GM18502 (cell line): ENCODE measurements around the gene MESP2.

ENCODE experiments used
- ATAC-seq: cut with Tn5 transposase; IDR thresholded peaks from one replicate; pipeline ENCODE4 v1.9.1; 2021; ENCODE audit warnings: mild to moderate bottlenecking; ENCODE audit not compliant: unreplicated experiment, poor library complexity

The MESP2 gene

DNA sequence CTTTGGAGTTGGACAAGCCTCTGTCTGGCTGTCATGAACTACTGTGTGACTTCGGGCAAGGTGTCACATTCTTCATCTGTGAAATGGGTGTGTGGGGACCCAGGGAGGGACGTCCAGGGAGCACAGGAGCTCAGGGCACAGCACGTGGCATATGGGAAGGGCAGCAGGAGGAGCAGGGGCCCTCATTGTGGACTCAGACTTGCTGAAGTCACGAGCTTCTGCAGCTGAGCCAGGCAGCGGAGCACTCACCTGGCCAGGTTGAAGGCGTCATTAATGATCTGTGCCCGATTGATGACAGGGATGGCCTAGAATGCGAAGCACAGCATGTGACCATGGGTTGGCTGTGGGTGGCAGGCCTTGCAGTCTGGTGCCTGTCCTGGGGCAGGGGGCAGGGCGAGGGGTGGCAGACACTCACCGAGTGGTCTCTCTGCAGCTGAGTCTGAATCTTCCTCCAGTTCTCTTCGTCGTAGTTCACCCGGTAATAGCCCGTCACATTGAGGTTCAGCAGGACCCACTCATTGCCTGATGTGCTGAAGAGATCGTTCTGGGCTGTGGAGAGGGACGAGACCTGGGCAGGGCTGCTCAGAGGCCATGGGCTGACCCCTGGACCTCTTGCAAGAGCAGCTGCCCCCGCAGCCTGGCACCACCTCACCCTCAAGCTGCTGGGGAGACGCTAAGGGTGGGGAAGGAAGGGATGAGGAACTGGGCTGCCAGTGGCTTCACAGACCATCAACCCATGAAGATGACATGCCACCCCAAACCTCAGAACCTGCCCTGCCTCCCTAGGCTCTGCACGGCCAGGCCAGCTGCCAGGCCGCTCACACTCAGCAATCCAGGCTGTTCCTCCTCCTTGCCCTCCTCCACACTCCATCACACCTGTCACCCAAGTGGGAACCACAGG, 23.1 kb downstream of the MESP2 start:
- no peak for ATAC-seq

DNA sequence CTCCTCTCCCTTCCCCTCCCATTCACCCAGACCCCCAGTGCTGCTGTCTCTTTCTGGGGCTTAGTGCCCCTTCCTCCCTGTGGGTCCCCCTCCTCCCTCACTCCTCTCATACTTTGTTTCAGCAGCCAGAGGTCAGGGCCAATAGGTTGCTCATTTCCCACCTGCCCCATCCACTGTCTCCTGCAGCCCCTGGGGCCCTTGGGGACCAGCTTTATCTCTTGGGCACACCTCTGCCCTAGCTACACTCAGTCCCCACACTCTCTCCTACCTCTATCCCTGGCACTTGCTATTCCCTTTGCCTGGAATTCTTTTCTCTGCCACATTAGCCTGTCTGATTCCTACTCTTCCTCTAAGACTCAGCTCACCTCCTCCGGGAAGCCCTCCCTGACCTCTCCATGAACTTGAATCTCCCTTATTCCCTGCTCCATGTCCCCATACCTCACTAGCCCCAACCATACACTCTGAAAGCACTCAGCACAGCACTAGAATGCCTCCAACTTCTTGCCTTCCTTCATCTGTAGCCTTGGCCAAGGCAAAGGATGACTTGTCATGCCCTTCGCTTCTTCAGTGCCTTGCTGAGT, 23.9 kb downstream of the MESP2 start:
- ATAC-seq = no peak

DNA sequence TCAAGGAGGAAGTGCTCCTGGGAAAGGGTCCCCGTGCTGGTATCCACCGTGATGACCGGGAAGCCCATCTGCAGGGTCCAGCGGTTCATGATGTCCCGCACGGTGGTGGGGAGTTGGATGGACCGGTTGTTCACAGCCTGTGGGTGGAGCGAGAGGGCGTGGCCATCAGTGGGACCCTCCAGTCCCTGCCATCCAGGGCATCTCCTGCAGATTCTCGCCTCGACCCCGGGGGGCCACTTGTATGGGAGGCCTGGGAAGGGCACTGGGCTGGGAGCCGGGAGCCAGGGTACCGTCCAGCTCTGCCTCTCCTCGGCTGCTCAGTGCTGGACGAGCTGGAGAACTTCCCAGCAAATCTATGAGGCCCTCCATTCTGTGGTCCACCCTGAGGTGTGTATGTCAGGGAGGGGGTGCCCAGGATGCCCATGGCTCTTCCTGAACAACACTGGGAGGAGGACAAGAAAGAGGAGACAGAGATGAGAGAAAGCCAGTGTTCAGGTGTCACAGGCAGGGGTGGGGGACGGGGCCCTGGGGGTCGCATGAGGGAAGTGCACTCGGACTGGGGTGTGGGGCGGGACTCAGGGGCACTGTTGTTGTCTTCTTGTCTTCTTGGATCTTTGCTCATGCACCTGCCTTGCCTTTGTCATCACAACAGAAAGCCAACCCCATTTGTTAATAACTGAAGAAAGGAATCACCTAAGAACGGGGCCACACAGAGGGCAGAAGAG, 25.5 kb downstream of the MESP2 start:
- ATAC-seq = no peak

GRCh38 chr15:89802231-89802928, 26.2 kb downstream of the MESP2 start:
- ATAC-seq = no peak

GRCh38 chr15:89802986-89803824, 27.1 kb downstream of the MESP2 start:
- ATAC-seq = no peak

DNA sequence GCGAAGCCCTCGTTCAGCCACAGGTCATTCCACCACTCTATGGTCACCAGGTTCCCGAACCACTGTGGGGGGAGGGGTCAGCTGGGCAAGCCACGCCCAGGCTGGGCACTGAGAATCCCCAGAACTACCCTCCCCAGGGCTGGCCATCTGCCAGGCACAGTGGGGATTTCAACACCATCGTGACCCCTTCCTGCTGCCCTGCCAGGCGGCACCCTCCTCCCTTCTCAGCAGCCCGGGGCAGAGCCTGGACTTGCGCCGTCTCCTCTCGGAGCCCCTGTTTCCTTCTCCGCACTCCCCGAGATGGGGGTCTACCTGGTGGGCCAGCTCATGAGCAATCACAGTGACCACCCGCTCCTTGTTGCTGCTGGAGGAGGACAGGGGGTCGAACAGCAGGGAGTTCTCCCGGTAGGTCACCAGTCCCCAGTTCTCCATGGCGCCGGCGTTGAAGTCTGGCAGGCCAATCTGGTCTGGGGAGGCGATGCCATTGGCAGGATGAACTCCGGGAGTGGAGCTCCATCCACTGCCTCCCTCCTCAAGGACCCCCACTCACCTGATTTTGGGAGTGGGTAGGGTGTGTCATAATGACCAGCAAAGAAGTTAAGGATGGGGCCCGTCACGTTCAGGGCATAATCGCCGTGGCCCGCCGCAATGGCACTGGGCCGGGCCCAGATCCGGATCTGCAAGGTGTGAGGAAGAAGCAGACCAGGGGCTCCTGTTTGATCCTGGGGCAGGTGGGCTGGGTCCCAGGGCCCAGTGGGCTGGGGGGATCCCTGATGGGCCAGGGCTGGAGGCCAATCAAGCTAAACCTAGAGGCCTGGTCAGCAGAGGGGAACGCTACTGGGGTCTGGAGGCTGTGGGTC, 28.0 kb downstream of the MESP2 start:
- no peak for ATAC-seq

- ATAC-seq = no peak
Measured at GRCh38 chr15:89805241-89806209, 29.4 kb downstream of the MESP2 start.

DNA sequence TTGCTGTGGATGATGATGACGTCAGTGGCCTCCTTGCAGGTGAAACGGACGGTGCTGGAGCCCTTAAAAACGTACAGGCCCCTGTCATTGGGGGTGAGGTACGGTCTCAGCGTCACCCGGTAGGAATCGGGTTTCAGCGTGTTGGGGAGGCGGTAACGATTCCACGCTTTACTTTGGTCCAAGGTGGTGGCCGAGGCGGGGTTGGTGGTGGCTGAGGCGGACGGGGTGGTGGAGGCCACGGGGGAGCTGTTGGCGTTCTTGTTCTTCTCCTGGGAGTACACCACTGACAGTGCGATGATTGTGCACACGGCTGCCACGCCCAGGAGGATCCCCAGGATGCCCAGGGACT, 30.1 kb downstream of the MESP2 start:
- ATAC-seq = no peak

GRCh38 chr15:89806559-89807550, 30.7 kb downstream of the MESP2 start:
- no peak for ATAC-seq

DNA sequence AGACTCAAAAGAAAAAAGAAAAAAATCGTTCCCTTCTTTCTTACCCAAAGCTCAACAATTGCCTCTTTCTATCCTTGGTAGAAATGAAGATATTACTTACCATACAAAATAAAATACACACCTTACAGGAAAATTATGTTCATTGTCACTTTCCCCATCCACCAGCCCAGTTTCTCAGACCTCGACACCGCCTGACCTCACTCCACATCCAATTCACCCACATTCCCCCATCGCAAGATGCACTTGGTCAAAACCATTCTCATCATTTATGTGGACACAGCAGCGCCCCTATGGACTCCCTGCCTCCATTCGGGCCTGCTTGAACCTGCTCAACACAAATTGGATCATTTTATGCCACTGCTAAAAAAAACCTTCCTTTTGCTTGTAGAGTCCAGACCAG, 31.6 kb downstream of the MESP2 start:
- ATAC-seq = no peak

DNA sequence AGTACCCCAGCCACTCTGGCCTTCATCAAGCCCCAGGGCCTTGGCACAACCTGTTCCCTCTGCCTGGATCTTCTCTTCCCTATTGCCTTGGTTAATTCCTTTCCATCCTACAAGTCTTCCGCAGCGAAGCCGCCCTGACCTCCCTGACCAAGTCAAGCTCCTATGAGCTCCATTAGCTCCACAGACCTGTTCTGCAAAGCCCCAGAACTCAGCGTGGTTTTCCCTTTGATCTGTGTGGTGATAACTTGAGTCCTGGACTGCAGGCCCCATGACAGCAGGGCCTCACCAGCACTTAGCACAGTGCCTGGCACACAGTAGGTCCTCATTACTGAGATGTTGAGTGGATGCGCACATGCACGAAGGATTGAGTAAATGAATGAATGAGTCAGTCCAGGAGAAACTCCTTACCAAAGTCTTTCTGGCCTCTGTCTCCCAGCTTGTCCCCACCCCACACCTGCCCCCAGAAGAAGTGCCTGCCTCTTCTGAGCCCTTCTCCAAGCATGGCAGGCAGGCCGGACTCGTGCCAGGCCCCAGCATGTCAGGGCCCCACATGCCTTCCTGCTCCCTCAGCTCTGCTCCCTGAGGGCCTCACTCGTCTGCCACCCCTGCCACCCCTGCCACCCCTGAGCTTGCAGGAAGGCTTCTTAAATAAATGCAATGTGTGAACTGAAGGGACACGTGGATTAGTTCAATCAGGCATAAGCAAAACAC, 32.2 kb downstream of the MESP2 start:
- no peak for ATAC-seq

- no peak for ATAC-seq
Measured at GRCh38 chr15:89809093-89809786, 33.1 kb downstream of the MESP2 start.

DNA sequence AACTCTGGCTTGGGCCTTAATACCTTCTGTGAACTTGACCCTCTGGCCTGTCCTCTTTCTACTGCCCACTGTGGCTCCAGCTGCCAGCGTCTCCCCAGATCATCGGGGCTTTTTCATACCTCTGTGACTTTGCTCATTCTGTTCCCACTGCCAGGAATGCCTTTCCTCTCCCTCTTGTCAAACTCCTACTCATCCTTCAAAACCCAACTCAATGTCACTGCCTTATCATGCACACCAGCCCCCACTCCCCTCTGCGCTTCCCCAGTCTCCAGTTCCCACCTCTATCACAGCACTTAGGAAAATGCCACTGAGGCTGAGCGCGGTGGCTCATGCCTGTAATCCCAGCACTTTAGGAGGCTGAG, 33.6 kb downstream of the MESP2 start:
- ATAC-seq = no peak

GRCh38 chr15:89810837-89811236, 34.7 kb downstream of the MESP2 start:
- no peak for ATAC-seq

DNA sequence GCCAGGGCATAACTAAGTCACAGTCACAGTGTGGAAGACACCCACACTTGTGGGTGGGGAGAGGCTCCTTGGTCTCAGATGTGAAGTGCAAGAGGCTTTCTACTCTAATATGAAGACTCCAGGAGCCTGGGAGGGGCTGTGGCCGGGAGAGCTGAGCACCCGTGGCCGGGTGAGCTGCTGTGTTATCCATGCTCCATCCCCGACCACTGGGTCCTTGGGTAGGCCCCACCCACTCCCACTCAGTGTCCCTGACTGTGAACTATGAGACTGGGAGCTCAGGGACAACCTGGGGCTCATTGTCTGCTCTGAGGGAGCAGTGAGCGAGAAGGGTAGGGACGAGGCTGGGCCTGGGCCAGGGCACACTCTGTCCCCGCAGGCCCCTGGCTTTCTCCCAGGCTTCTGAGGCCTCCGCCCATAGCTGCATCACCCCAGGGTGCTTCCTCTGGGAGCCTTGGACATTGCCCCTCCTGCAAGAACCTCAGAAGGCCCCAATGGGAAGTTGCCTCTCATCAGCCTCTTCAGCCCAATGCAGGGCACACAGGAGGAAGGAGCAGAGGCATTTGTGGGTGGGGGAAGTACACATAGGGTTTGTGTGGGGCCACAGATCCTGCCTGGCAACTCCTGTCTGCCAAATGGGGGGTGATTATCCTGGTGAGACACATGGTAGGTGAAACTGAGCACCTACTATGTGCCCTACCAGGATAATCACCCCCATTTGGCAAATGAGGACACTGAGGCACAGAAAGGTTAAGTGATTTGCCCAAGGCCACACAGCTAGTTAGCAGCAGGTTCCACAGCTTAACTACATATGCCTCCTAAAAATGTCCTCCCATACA, 36.1 kb downstream of the MESP2 start:
- no peak for ATAC-seq
